GM12891 (cell line): ENCODE data around the gene C3orf80.

Experiments used
- POLR2A ChIP-seq: IDR thresholded peaks from 2 replicates; pipeline ENCODE4 v1.6.1; 2011; ENCODE audit warnings: low read depth, low read length, control low read depth
- POLR2AphosphoS5 ChIP-seq: IDR thresholded peaks from 2 replicates; pipeline ENCODE4 v1.6.1; 2011; ENCODE audit warnings: low read depth, low read length, control low read depth
- POU2F2 ChIP-seq: IDR thresholded peaks from 2 replicates; pipeline ENCODE4 v1.6.1; 2011; ENCODE audit warnings: low read depth, mild to moderate bottlenecking, control low read depth, low read length, moderate library complexity
- SPI1 ChIP-seq: IDR thresholded peaks from 2 replicates; pipeline ENCODE4 v1.6.1; 2011; ENCODE audit warnings: low read depth, low read length, control low read depth
- TAF1 ChIP-seq: IDR thresholded peaks from 2 replicates; pipeline ENCODE4 v1.6.1; 2011; ENCODE audit warnings: low read depth, low read length, control low read depth

GRCh38 chr3:160200353-160200752 is 24.9 kb upstream of the C3orf80 start:
- no peak for TF ChIP-seq POLR2A
- no peak for TF ChIP-seq TAF1
- TF ChIP-seq SPI1, result no peak
- TF ChIP-seq POLR2AphosphoS5, result no peak
- TF ChIP-seq POU2F2, result no peak
